G401.6 (cell line): ENCODE data around the gene RIPOR3.

ENCODE experiments used
- FAIRE-seq: peaks from 2 replicates; lab custom pipeline; 2012; peaks lifted over from hg19 to GRCh38; lab: Jason Lieb, UNC

Gene RIPOR3

GRCh38 chr20:50589548-50590347 lies 101.6 kb downstream of the RIPOR3 start:
- FAIRE-seq = no peak

- no peak for FAIRE-seq
Observed at GRCh38 chr20:50588034-50588736, 103.2 kb downstream of the RIPOR3 start.

GRCh38 chr20:50587291-50587961 lies 103.9 kb downstream of the RIPOR3 start:
- FAIRE-seq = no peak

GRCh38 chr20:50586531-50587232 lies 104.7 kb downstream of the RIPOR3 start:
- no peak for FAIRE-seq

GRCh38 chr20:50585678-50586077 lies 105.7 kb downstream of the RIPOR3 start:
- no peak for FAIRE-seq

- no peak for FAIRE-seq
Observed at GRCh38 chr20:50585214-50585613, 106.1 kb downstream of the RIPOR3 start.

- FAIRE-seq = no peak
Observed at GRCh38 chr20:50584687-50585086, 106.7 kb downstream of the RIPOR3 start.

GRCh38 chr20:50583442-50584150 lies 107.7 kb downstream of the RIPOR3 start:
- no peak for FAIRE-seq

GRCh38 chr20:50582591-50583234 lies 108.6 kb downstream of the RIPOR3 start:
- no peak for FAIRE-seq

GRCh38 chr20:50582092-50582491 lies 109.2 kb downstream of the RIPOR3 start:
- FAIRE-seq = no peak

GRCh38 chr20:50580842-50581544 lies 110.3 kb downstream of the RIPOR3 start:
- no peak for FAIRE-seq

GRCh38 chr20:50580016-50580747 lies 111.2 kb downstream of the RIPOR3 start:
- no peak for FAIRE-seq

GRCh38 chr20:50579511-50579910 lies 111.8 kb downstream of the RIPOR3 start:
- FAIRE-seq = no peak

- FAIRE-seq = no peak
Observed at GRCh38 chr20:50578778-50579165, 112.6 kb downstream of the RIPOR3 start.

GRCh38 chr20:50578061-50578777 lies 113.1 kb downstream of the RIPOR3 start:
- no peak for FAIRE-seq

GRCh38 chr20:50577175-50578018 lies 113.9 kb downstream of the RIPOR3 start:
- FAIRE-seq = no peak

GRCh38 chr20:50575865-50576720 lies 115.2 kb downstream of the RIPOR3 start:
- FAIRE-seq = peak; percentile 42
